Effector memory CD4-positive, alpha-beta T cell (primary cell): ENCODE measurements around the gene FAM170B.

Experiments used
- DNase-seq, 3 donors: peaks; one replicate each; pipeline ENCODE4 v3.0.0-alpha.2; 2020
- H3K27ac ChIP-seq: 2 replicates; pipeline ENCODE4 v1.7.0; 2013; ENCODE audit warnings: mild to moderate bottlenecking, low read length, moderate library complexity; ENCODE audit not compliant: insufficient read depth, poor library complexity, severe bottlenecking
- H3K27me3 ChIP-seq: replicated peaks from 2 replicates; pipeline ENCODE4 v1.7.0; 2013; ENCODE audit warnings: mild to moderate bottlenecking, low read length; ENCODE audit not compliant: insufficient read depth, control insufficient read depth, poor library complexity, severe bottlenecking
- H3K36me3 ChIP-seq: 2 replicates; pipeline ENCODE4 v1.7.0; 2013; ENCODE audit warnings: mild to moderate bottlenecking, low read length, moderate library complexity; ENCODE audit not compliant: control insufficient read depth, insufficient read depth
- H3K4me1 ChIP-seq: 2 replicates; pipeline ENCODE4 v1.7.0; 2013; ENCODE audit warnings: low read length, mild to moderate bottlenecking; ENCODE audit not compliant: control insufficient read depth, insufficient read depth, poor library complexity, severe bottlenecking
- H3K4me3 ChIP-seq: 2 replicates; pipeline ENCODE4 v1.7.0; 2013; ENCODE audit warnings: low read length, low read depth, mild to moderate bottlenecking; ENCODE audit not compliant: insufficient read depth, poor library complexity, severe bottlenecking
- H3K9me3 ChIP-seq: 2 replicates; pipeline ENCODE4 v1.7.0; 2013; ENCODE audit warnings: mild to moderate bottlenecking, low read length, moderate library complexity; ENCODE audit not compliant: control insufficient read depth

Gene FAM170B

DNA sequence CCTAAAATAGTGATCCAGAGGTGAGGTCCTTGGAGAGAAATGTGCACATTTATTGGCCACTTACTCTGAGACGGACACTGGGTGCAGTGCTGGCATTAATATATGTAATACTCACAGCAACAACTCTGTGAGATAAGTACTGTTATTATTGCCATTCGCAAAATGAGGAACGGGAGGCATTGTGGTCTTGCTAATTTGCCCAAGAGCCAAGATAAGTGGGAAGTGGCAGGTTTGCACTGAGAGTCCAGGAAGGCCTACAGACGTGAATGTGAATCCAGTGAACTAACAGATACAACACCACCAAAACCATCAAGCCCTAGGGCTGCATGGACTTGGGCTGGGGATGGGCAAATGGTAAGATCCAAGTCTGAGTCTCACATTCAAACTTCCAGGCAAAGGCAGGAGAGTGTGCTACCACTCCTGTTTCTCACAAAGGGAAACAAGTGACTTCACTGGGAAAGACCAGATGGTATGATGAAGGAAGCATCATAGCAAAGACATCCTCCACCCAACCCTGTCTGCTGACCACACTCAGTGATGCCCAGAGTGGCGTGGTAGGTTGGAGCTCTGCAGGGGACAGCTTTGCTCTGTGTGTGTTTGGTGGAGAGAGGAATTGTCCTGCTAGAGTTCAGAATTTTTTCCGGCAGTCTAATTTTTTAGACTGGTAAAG, 35.1 kb upstream of the FAM170B start:
- Histone ChIP-seq H3K36me3 (no peaks in the 10 kb centered on the region), H3K27ac (no peak overlapping the region), H3K4me3 (no peak overlapping the region), H3K9me3 (no peaks in the 10 kb centered on the region), H3K27me3 (no peaks in the 10 kb centered on the region), H3K4me1 (no peaks in the 10 kb centered on the region)
- no peak for DNase-seq

DNA sequence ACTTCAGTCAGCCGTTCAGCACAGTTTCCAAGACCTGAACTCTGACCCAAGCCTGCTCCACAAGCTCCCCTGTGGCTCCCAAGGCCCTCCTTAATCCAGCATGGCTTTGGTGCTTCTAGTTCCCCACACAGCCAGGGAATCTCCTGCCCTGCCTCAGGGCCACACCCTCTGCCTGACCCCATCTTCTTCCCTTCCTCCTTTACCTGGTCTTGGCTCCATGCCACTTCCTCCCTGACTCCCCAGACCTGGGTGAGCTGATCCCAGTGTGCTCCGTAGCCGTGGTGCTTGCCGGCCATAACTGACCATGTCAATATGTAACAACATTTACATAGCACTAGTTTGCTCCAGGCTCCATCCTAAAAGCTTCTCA, 34.3 kb upstream of the FAM170B start:
- no peak for DNase-seq
- Histone ChIP-seq H3K27me3 (no peaks in the 10 kb centered on the region), H3K27ac (no peak overlapping the region), H3K4me3 (no peak overlapping the region), H3K9me3 (no peaks in the 10 kb centered on the region), H3K4me1 (no peaks in the 10 kb centered on the region), H3K36me3 (no peaks in the 10 kb centered on the region)

DNA sequence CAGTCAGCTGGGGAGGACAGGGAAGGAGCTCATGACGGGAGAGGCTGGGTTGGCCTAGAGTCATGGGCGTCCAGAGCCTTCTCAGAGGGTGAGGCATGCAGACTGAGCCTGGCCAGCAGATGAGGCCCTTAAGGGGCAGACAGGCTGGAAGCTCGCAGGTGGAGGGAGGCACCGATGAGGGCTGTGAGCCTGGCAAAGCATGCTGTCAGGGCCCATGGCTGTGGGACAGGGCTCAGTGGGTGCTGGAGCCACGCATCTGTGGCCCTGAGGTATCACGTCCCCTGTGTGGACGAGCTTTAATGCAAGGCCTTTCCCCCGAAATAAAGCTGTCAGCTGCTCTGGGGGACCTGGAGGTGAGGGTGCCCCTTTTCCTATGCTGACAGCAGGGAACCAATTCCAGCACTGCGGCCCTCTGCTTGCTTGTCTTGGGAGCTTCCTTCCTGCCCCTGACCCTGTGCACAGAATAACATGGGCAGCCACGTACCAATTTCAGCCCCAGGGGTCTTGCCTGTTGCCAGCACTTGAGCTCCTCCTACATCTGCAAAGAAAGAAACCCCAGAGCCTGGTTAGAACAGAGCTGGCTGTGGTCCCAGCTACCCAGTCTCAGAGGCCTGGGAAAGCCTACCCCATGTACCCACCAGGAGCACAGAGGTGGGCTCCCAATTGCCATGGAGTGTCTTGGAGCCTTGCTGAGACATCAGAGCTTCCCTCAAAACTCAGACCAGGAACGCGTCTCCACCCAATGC, 33.8 kb upstream of the FAM170B start:
- H3K27ac ChIP-seq = no peak overlapping the region
- DNase-seq = no peak
- no peaks in the 10 kb centered on the region for H3K36me3 ChIP-seq
- no peaks in the 10 kb centered on the region for H3K27me3 ChIP-seq
- no peak overlapping the region for H3K4me3 ChIP-seq
- no peaks in the 10 kb centered on the region for H3K4me1 ChIP-seq
- H3K9me3 ChIP-seq = no peaks in the 10 kb centered on the region

DNA sequence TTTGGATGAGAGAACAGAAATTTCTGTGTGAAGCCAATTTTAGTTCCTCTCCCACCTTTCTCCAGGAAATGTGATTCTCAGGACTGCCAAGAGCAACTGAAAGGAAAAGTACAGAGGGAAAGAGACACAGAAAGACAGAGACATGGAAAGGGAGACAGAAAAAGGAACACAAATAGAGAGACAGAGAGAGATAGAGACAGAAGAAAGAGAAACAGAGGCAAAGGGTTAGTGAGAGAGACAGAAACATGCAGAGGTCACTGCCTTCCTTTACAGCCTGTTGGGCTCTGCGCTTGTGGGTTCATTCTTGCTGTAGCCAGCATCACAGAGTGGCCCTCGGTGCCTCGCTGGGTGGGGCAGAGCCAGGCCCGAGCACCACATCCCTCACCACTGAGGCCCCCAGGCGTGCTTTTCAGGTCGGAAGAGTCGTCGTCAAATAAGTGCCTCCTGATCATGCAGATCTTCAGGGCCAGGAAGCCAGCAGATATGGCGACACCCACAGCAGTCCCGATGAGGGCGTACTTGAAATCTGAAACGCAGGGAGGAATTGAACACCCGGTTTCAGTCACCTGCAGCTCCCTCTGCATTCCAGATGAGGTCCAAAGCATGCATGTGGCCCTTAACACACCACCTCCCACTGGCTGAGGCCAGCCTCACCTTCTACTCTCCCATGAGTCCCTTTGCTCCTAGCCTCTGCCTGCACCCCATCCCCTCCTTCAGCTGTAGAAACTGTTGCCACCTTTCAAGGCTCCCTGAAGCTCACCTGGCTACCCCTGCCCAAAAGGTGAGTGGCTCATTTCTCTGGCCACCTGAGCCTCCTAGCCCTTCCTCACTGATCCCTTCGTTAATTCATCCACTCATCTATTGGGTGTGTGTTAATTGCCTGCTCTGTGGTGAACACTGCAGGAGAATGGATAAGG, 32.9 kb upstream of the FAM170B start:
- DNase-seq = no peak
- H3K4me1 ChIP-seq = no peaks in the 10 kb centered on the region
- no peaks in the 10 kb centered on the region for H3K9me3 ChIP-seq
- H3K27ac ChIP-seq = no peak overlapping the region
- no peaks in the 10 kb centered on the region for H3K36me3 ChIP-seq
- no peaks in the 10 kb centered on the region for H3K27me3 ChIP-seq
- no peak overlapping the region for H3K4me3 ChIP-seq

DNA sequence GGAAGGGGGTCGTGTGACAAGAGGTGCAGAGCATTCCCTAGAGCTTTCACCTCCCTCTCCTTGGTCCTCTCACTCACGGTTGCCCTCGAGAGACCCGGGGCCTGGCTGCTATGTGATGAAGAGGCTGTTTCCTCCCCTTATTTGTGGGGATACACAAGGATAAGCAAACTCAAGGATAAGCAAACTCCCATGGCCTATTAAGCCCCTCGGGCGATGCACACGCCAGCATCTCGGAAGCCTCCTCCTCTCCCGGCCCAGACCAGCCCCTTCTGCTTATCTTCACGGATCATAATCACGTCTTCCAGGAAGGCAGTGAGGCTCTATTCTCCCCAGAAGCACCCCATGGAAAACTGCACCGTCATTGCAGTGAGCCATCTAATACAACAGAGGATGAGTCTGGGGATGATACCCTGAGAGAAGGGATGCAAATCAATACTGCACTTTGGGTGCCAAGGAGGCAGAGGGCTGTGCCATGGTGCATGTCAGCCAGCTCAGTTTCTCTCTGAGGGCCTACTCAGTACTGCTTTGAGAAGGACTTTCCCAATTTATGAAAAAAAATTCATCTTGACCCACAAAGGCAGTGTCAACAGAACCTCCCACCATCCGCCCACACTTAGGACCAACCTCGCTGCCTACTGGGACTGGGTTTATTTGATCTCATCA, 32.1 kb upstream of the FAM170B start:
- DNase-seq = no peak

DNA sequence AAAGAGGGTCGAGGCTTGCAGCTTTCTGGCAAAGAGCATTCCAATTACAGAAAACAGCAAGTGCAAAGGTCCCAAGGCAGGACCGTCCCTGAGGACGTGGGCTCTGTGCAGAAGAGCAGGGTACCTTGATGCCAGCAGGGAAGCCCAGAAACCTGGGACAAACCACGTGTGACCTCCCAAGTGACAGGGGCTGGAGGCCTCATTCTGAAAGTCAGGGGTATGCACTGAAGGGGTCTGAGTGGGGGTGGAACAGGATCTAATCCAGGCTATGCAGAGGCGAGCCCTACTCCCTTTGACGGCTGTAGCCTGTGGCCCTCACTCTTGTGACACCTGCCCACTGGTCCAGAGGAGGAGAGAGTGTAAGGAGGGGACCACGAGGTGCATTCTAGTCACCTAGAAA, 31.4 kb upstream of the FAM170B start:
- Histone ChIP-seq H3K36me3 (no peaks in the 10 kb centered on the region), H3K9me3 (no peaks in the 10 kb centered on the region), H3K27me3 (no peaks in the 10 kb centered on the region), H3K27ac (no peak overlapping the region), H3K4me3 (no peak overlapping the region), H3K4me1 (no peaks in the 10 kb centered on the region)
- DNase-seq = no peak

More for the DNA sequence above, 32.1 kb upstream of the FAM170B start:
- H3K4me3 ChIP-seq = no peak overlapping the region
- no peaks in the 10 kb centered on the region for H3K36me3 ChIP-seq
- H3K27ac ChIP-seq = no peak overlapping the region
- no peaks in the 10 kb centered on the region for H3K4me1 ChIP-seq
- H3K27me3 ChIP-seq = no peaks in the 10 kb centered on the region
- H3K9me3 ChIP-seq = no peaks in the 10 kb centered on the region

DNA sequence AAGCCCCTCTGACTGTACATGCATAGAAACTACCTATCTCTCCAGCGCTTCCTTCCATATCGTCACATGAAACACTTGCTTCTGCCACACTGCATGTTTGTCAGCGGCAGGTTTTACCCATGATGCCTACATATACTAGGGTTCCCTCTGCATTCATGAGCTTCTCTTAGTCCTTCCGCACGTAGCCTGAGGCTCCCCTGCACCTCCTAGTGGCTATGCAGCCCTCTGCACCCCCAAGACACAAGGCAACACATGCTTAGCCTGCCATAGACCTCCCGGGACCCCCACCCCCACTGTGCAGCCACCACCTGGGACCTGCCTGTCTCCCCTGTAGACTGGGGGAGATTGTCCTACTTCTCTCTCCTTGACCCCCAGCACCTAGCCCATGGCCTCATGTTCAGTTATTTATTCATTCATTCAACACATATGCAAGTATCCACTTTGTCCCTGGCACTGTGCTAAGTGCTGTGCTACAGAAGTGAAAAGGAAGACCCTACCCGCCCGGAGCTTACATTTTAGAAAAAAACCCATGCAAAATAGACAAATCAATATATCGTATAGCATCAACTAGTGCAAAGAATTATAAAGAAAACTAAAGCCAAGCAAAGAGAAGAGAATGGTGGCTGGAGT, 30.9 kb upstream of the FAM170B start:
- H3K27ac ChIP-seq = no peak overlapping the region
- no peaks in the 10 kb centered on the region for H3K4me1 ChIP-seq
- no peak overlapping the region for H3K4me3 ChIP-seq
- H3K9me3 ChIP-seq = no peaks in the 10 kb centered on the region
- no peaks in the 10 kb centered on the region for H3K36me3 ChIP-seq
- DNase-seq = no peak
- no peaks in the 10 kb centered on the region for H3K27me3 ChIP-seq

DNA sequence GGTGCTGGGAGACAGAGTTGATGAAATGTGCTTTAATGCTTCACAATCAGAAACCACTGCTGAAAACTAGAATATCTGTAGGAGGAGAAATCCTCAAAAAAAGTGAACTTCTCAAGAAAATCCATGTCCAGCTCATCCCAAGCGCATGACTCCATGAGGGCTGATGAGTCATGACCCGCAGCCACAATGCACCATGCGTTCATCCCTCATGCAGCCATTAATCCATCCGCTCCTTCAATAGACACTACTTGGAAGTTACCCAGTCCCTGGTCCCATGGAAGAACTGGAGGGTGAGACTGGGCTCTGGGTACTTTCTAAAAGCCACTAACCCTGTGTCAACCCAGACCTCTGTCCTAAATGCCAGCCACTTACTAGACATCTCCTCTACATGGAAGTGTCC, 29.9 kb upstream of the FAM170B start:
- no peaks in the 10 kb centered on the region for H3K9me3 ChIP-seq
- no peaks in the 10 kb centered on the region for H3K4me1 ChIP-seq
- no peak for DNase-seq
- H3K4me3 ChIP-seq = no peak overlapping the region
- no peaks in the 10 kb centered on the region for H3K27me3 ChIP-seq
- no peaks in the 10 kb centered on the region for H3K36me3 ChIP-seq
- H3K27ac ChIP-seq = no peak overlapping the region

DNA sequence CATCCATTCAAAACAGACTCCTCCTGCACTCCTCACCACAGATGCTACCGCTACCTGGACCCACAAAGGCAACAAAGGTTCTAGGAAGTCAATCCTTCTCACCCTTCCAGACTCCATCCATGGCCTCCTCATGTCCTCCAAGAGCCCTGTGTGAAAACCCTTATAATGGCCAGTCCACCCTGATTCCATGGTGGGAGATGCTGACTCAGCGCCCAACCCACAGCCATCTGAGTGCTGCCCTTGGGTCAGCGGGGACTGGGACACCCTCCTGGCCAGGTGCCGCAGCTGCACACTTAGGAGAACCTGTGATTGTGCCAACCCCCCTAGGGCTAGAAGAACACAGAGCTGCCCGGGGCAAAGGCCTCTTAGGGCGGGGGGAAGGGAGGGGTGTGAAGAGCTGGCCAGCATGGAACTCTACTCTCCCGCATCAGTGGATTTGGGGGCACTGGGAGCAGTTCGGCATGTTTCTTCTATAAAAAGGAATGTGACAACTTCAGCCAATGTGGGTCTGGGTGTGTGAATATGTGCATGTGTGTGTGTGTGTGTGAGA, 29.0 kb upstream of the FAM170B start:
- no peak overlapping the region for H3K4me3 ChIP-seq
- no peaks in the 10 kb centered on the region for H3K36me3 ChIP-seq
- DNase-seq = no peak
- H3K27me3 ChIP-seq = no peaks in the 10 kb centered on the region
- H3K9me3 ChIP-seq = no peaks in the 10 kb centered on the region
- H3K4me1 ChIP-seq = no peaks in the 10 kb centered on the region
- H3K27ac ChIP-seq = no peak overlapping the region
